Epithelial cell of esophagus (primary cell): Measurements from ENCODE around the gene TUBB3.
A peak's percentile ranks its signal among the peaks of the same experiment; 100 is the strongest.

ENCODE experiments used
- DNase-seq: peaks from one replicate; pipeline ENCODE4 v3.0.0; 2010; ENCODE audit warnings: low read depth
- H3K4me3 ChIP-seq: 2 replicates; pipeline ENCODE4 v1.5.1; 2011; ENCODE audit warnings: mild to moderate bottlenecking, low read length, control low read depth
- TF ChIP-seq, protein P1 (sequence below): IDR thresholded peaks from 2 replicates; pipeline ENCODE4 v1.5.1; 2011; ENCODE audit warnings: low read depth, mild to moderate bottlenecking, low read length, control low read depth, inconsistent platforms; ENCODE audit not compliant: insufficient read depth; ENCODE audit errors: missing control alignments

Gene TUBB3

DNA sequence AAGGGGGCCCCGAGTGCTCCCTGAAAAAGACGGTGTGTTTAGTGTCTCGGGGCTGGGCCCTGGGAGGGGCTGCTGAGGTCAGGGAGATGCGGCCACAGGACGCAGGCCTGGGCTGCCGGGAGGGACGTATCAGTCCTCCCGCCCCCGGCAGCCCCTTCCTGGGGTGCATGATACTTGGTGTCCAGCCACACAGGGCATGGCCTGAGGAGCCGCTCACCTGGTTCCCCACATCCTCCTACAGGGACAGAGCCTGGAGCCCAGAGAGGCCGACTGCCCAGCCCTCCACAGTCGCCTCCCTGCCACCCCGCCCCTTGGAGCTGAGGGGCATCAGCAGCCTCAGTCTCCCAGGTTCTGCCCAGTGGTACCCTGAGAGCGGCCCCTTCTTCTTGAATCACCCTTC, 13.4 kb downstream of the TUBB3 start:
- TF ChIP-seq, protein P1, sequence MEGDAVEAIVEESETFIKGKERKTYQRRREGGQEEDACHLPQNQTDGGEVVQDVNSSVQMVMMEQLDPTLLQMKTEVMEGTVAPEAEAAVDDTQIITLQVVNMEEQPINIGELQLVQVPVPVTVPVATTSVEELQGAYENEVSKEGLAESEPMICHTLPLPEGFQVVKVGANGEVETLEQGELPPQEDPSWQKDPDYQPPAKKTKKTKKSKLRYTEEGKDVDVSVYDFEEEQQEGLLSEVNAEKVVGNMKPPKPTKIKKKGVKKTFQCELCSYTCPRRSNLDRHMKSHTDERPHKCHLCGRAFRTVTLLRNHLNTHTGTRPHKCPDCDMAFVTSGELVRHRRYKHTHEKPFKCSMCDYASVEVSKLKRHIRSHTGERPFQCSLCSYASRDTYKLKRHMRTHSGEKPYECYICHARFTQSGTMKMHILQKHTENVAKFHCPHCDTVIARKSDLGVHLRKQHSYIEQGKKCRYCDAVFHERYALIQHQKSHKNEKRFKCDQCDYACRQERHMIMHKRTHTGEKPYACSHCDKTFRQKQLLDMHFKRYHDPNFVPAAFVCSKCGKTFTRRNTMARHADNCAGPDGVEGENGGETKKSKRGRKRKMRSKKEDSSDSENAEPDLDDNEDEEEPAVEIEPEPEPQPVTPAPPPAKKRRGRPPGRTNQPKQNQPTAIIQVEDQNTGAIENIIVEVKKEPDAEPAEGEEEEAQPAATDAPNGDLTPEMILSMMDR: no peak
- DNase-seq: no peak
- H3K4me3 ChIP-seq: no peak overlapping the region

DNA sequence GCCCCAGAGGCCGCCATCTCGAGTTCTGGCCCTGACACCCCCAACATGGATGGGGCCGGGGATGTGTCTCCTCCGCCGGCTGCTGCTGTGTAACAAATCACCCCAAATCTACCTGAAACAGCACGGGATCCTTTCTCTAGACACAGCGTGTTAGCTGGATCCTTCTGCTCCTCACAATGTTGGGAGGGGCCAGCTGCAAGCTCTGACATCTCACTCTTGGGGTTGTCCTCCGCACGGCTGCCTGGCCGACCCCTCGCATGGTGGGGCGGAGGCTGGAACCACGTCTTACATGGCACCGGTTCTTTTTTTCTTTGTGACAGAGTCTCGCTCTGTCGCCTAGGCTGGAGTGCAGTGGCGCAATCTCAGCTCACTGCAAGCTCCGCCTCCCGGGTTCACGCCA, 13.8 kb downstream of the TUBB3 start:
- H3K4me3 ChIP-seq: no peak overlapping the region
- TF ChIP-seq, protein P1: no peak
- no peak for DNase-seq

DNA sequence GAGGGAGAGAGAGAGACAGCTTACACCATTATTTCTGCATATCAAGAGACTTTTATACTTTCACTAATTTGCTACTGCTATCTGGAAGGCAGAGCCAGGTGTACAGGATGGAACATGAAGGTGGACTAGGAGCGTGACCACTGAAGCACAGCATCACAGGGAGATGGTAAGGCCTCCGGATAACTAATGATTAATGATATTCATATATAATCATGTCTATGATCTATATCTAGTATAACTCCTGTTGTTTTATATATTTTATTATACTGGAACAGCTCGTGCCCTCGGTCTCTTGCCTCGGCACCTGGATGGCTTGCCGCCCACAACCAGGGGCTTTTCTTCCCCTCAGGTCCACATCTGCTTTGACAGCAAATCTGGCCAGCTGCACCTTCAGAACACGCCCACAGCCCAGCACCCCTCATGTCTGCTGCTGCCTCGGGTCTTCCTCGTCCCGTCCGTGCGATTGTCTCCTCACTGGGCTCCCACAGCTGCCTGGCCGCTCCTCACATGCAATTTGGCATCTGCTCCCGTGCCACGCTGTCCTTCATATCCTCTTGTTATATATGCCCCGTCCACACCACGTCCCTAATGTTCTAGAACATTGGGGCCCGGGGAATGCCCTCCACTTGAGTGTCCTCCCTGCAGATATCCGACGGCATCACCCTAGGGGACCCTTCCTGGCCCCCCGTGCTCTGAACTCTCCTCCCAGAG, 15.2 kb downstream of the TUBB3 start:
- TF ChIP-seq, protein P1: no peak
- no peak overlapping the region for H3K4me3 ChIP-seq
- no peak for DNase-seq

DNA sequence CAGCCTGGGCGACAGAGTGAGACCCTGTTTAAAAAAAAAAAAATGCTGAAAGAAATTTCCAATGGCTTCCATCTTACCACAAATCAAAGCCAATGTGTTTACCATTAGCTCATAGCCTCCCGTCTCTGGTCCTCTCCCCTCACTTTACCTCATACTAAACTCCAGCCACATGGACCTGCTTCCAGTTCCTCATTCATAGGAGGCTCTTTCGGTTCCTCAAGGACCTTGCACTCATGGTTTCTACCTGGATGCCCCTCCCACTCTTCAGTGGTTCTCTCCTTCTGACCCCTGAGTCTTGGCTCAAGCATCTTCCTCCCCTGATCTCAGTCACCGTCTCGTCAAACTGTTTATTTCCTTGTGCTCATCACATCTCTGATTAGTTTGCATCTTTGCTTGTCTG, 21.6 kb downstream of the TUBB3 start:
- no peak overlapping the region for H3K4me3 ChIP-seq
- no peak for DNase-seq
- TF ChIP-seq, protein P1: no peak

DNA sequence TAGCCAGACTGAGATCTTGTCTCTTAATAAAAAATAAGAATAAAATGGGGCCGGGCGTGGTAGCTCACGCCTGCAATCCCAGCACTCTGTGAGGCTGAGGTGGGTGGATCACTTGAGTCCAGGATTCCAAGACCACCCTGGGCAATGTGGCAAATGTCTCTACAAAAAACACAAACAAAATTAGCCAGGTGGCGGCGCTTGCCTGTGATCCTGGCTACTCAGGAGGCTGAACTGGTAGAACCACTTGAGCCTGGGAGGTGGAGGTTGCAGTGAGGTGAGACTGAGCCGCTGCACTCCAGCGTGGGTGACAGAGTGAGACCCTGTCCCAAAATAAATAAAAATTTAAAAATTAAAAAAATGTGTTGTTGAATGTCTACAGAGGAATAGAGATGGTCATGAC, 22.5 kb downstream of the TUBB3 start:
- peak; percentile 42 for DNase-seq
- TF ChIP-seq, protein P1: peak; percentile 11

DNA sequence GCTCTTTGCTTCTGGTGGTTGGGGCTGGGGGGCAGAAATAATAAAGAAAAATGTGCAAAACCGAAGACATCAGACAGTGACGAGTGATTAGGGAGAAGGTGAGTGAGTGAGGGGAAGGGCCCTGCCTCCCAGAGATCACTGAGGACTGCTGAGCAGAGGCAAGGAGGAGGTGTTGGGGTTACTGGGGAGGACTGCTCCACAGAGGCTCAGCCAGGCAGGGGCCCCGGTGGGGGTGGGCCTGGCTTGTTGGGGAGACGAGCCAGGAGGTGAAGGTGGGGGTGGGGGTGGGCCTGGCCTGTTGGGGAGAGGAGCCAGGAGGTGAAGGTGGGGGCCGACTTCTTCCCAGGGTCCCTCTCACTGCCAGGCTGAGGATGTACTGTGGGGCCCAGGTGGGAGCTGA, 23.4 kb downstream of the TUBB3 start:
- TF ChIP-seq, protein P1: no peak
- DNase-seq: no peak
- H3K4me3 ChIP-seq: no peak overlapping the region

More for the DNA sequence above, 22.5 kb downstream of the TUBB3 start:
- H3K4me3 ChIP-seq: no peak overlapping the region

DNA sequence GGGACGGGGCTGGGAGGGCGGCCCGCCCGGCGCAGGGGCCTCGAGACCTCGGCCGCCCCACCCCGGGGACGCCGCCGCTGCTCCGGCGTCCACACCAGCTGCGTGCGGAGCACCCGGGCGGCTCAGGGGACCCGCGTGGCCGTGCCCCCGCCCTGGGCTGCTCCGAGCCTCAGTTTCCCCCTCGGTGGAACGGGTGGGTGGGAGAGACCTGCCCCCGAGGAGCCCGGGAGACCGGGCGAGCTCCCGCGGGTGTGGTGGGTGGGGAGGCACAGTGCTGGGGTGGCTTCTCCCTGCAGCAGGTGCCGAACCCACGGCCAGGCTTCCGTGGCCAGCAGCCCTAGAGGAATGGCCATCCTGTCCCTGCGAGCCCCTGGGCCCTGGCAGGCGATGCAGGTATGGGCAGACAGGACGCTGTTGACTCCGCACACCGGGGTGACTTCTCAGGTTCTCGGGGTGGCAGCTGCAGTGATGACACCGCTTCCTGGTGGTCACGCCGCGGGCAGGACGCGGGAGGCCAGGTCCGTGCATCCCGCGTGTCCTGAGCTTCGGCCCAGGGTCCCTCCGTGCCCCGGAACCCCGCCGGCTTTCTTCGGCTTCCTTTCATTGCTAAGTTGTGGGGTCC, 26.1 kb downstream of the TUBB3 start:
- no peak for DNase-seq
- peak overlapping the region; percentile 65 for H3K4me3 ChIP-seq
- TF ChIP-seq, protein P1: no peak
